HepG2 (cell line): Measurements from ENCODE around the gene PSMA4. TPM values are rescaled to one million over a fixed set of nuclear protein-coding genes. Genes with fewer than 3 reads are reported as not detected.

ENCODE experiments used
- EP300 ChIP-seq, 3 experiments: sonication (generic) in 1 of 3; formaldehyde crosslinking in 1 of 3; IDR thresholded peaks; 2 replicates each; pipeline versions ENCODE4 v1.5.1 to v1.6.1; 2011 to 2020; ENCODE audit warnings: low read depth in 2 of 3, low read length in 2 of 3, borderline replicate concordance in 1 of 3, improper control_type of control experiment in 1 of 3, mild to moderate bottlenecking in 1 of 3, missing genetic modification reagents in 1 of 3, moderate library complexity in 1 of 3
- GFI1 ChIP-seq: sonication (generic); formaldehyde crosslinking; IDR thresholded peaks from 2 replicates; pipeline ENCODE4 v1.5.0; 2020; ENCODE audit warnings: missing genetic modification reagents, mild to moderate bottlenecking, borderline replicate concordance
- HMG20A ChIP-seq: IDR thresholded peaks from 2 replicates; pipeline ENCODE4 v1.6.1; 2016; ENCODE audit warnings: borderline replicate concordance
- HOXD1 ChIP-seq: sonication (generic); formaldehyde crosslinking; IDR thresholded peaks from 2 replicates; pipeline ENCODE4 v1.5.0; 2020; ENCODE audit warnings: missing genetic modification reagents
- JDP2 ChIP-seq: sonication (generic); formaldehyde crosslinking; IDR thresholded peaks from 2 replicates; pipeline ENCODE4 v1.8.1; 2022; ENCODE audit warnings: missing genetic modification reagents, borderline replicate concordance
- MYNN ChIP-seq: sonication (generic); formaldehyde crosslinking; IDR thresholded peaks from 2 replicates; pipeline ENCODE4 v1.4.0; 2020; ENCODE audit warnings: mild to moderate bottlenecking, low read depth, missing genetic modification reagents
- NONO ChIP-seq, 2 experiments: fragments of 450-650 bp in 1 of 2; sonication (generic) in 1 of 2; formaldehyde crosslinking in 1 of 2; IDR thresholded peaks in 1 of 2; conservative IDR thresholded peaks in 1 of 2; 2 replicates each; pipeline versions ENCODE4 v1.6.1 to v1.8.0; 2017 to 2022; ENCODE audit warnings: mild to moderate bottlenecking in 1 of 2, missing genetic modification reagents in 1 of 2, moderate library complexity in 1 of 2
- POLR2A ChIP-seq, 2 experiments: IDR thresholded peaks; 2 replicates each; pipeline ENCODE4 v1.6.1; 2011; ENCODE audit warnings: low read depth in 2 of 2, low read length in 2 of 2, mild to moderate bottlenecking in 1 of 2, moderate library complexity in 1 of 2; ENCODE audit not compliant: insufficient read depth in 1 of 2
- SNAPC2 ChIP-seq: sonication (generic); formaldehyde crosslinking; IDR thresholded peaks from 2 replicates; pipeline ENCODE4 v1.8.1; 2022; ENCODE audit warnings: mild to moderate bottlenecking, missing genetic modification reagents
- TSC22D2 ChIP-seq: sonication (generic); formaldehyde crosslinking; IDR thresholded peaks from 2 replicates; pipeline ENCODE4 v1.5.1; 2020; ENCODE audit warnings: missing genetic modification reagents, mild to moderate bottlenecking, borderline replicate concordance
- ZBTB33 ChIP-seq: sonication (generic); formaldehyde crosslinking; IDR thresholded peaks from 2 replicates; pipeline ENCODE4 v1.4.0; 2020; ENCODE audit warnings: missing genetic modification reagents
- ZNF101 ChIP-seq: sonication (generic); formaldehyde crosslinking; IDR thresholded peaks from 2 replicates; pipeline ENCODE4 v1.4.0; 2020; ENCODE audit warnings: mild to moderate bottlenecking, low read depth, missing genetic modification reagents, borderline replicate concordance
- ZNF550 ChIP-seq: sonication (generic); formaldehyde crosslinking; IDR thresholded peaks from 2 replicates; pipeline ENCODE4 v1.4.0; 2020; ENCODE audit warnings: mild to moderate bottlenecking, missing genetic modification reagents, borderline replicate concordance
- ZNF609 ChIP-seq: sonication (generic); formaldehyde crosslinking; IDR thresholded peaks from 2 replicates; pipeline ENCODE4 v1.4.0; 2020; ENCODE audit warnings: mild to moderate bottlenecking, missing genetic modification reagents, borderline replicate concordance
- ZNF615 ChIP-seq: sonication (generic); formaldehyde crosslinking; IDR thresholded peaks from 2 replicates; pipeline ENCODE4 v1.5.0; 2020; ENCODE audit warnings: mild to moderate bottlenecking, missing genetic modification reagents, borderline replicate concordance
- ZNF746 ChIP-seq: sonication (generic); formaldehyde crosslinking; IDR thresholded peaks from 2 replicates; pipeline ENCODE4 v1.8.0; 2022; ENCODE audit warnings: mild to moderate bottlenecking, missing genetic modification reagents
- ZSCAN9 ChIP-seq: IDR thresholded peaks from 2 replicates; pipeline ENCODE4 v1.6.1; 2016; ENCODE audit warnings: borderline replicate concordance
- polyA plus RNA-seq, 8 experiments: library from polyadenylated mRNA; depleted of rRNA in 3 of 8; stranded (reverse) in 7 of 8; unstranded in 1 of 8; fragments of >200 nt; fragmentation: Illumina TruSeq in 4 of 8; extraction: Trizol in 4 of 8; gene quantifications; 2 replicates each; pipeline versions ENCODE4 v1.2.1 to v1.2.3, GENCODE V29; 2011 to 2016; ENCODE audit warnings: low read depth in 4 of 8, missing spikeins in 1 of 8, mixed read lengths in 1 of 8; ENCODE audit not compliant: insufficient read depth in 1 of 8
- total RNA-seq, 5 experiments: library from RNA; depleted of rRNA; stranded (reverse); fragments of >200 nt; fragmentation: Illumina TruSeq; extraction: Trizol; gene quantifications; 2 replicates each; pipeline ENCODE4 v1.2.3, GENCODE V29; 2016; ENCODE audit warnings: low read depth in 1 of 5
- TF ChIP-seq, protein P1 (sequence below): sonication (generic); formaldehyde crosslinking; IDR thresholded peaks from 2 replicates; pipeline ENCODE4 v1.5.0; 2020; ENCODE audit warnings: missing genetic modification reagents

The PSMA4 gene
- total and polyA plus RNA-seq, 2 of the 13 experiments (the other 11 are each of a cell fraction or from before 2014, with no cell fraction given), result 202 to 404 TPM

DNA sequence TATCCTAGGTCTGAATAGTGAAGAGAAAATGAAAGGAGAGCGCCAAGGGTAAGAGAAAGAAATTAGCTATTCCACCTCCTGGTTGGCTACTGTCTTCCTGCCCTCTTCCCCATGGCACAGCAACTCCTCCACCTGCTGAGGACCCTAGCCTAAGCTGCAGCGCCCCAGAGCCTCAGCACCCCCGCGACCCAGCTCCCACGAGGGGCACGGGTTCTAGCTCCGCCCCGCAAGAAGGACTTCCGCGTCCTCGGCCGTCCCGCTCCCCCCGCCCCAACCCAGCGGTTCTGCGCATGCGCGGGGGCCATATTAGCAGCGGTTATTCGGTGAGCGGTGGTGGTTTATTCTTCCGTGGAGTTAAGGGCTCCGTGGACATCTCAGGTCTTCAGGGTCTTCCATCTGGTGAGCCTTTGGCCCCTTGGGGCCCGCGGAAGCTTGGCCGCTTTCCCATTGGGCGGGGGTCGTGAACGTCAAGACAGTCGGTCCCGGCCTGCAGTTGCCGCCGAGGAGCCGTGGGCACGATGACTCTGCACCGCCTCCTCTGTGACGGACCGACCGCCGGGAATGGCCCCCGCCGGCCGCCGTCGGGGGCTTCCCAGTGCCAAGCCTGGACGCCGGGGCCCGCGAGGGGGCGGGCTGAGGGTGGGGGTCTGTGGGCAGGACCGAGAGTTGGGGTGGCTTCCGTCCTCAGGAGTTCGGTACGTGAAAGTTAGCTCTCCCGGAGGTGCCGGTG lies at the start of gene PSMA4 (continued):
- TF ChIP-seq ZNF101 (CRISPR knock-in tag) (no peak), ZBTB33 (CRISPR knock-in tag) (no peak), SNAPC2 (CRISPR knock-in tag) (no peak; the same call in 1 of the 2 replicates), NONO (IDR thresholded peaks at IDR 0.05) (no peak), NONO (CRISPR knock-in tag; conservative IDR thresholded peaks at IDR 0.05) (peak; percentile 66; the same call in 1 of the 2 replicates), ZNF550 (CRISPR knock-in tag) (no peak), ZSCAN9 (CRISPR knock-in tag) (no peak), JDP2 (CRISPR knock-in tag) (no peak), EP300 (IDR thresholded peaks at IDR 0.05; ENCODE audit: low read depth in 2 of 2, low read length in 2 of 2) (no peak; a peak in 1 of 4 replicates), EP300 (CRISPR knock-in tag; IDR thresholded peaks at IDR 0.05; ENCODE audit: borderline replicate concordance) (no peak), MYNN (CRISPR knock-in tag) (no peak; the same call in 1 of the 2 replicates), ZNF615 (no peak; the same call in 1 of the 2 replicates), HOXD1 (no peak), GFI1 (no peak; the same call in 1 of the 2 replicates), ZNF609 (no peak), ZNF746 (CRISPR knock-in tag) (peak; percentile 69; the same call in 1 of the 2 replicates), HMG20A (no peak), TSC22D2 (peak; percentile 38; the same call in 1 of the 2 replicates), POLR2A (IDR thresholded peaks at IDR 0.05; ENCODE audit: insufficient read depth in 1 of 2, low read depth in 2 of 2, low read length in 2 of 2) (peak; percentile 78 to 94)
- TF ChIP-seq, protein P1, sequence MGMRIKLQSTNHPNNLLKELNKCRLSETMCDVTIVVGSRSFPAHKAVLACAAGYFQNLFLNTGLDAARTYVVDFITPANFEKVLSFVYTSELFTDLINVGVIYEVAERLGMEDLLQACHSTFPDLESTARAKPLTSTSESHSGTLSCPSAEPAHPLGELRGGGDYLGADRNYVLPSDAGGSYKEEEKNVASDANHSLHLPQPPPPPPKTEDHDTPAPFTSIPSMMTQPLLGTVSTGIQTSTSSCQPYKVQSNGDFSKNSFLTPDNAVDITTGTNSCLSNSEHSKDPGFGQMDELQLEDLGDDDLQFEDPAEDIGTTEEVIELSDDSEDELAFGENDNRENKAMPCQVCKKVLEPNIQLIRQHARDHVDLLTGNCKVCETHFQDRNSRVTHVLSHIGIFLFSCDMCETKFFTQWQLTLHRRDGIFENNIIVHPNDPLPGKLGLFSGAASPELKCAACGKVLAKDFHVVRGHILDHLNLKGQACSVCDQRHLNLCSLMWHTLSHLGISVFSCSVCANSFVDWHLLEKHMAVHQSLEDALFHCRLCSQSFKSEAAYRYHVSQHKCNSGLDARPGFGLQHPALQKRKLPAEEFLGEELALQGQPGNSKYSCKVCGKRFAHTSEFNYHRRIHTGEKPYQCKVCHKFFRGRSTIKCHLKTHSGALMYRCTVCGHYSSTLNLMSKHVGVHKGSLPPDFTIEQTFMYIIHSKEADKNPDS, result no peak
